ENCODE data around the gene PNMT. TPM values are rescaled to one million over a fixed set of nuclear protein-coding genes. Genes with fewer than 3 reads are reported as not detected.

PNMT gene
- total and polyA plus RNA-seq, 2 of the 13 experiments (the other 11 are each of a cell fraction or from before 2014, with no cell fraction given) = 0.25 TPM; not detected in 1

DNA sequence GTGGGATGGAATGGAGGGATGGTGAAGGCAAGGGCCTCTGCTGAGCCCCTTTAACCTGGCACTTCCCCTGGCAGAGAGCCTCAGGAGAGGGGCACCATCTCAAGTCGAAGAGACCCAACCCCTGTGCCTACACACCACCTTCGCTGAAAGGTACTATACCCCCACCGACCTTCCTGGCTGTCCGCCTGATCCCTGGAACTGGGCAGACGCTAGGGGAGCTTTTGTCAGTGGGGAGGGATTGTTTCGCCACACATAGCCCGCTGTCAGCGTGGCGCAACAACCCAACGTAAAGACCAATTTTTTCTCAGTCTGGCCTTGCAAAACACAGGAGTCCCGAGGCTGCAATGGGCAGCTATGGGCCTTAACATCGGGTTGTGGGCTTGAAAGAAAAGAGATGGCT, 38.4 kb upstream of the PNMT start (continued):
- no peak for TF ChIP-seq ZFP36 (IDR thresholded peaks at IDR 0.05; ENCODE audit: borderline replicate concordance, low read depth, low read length, partially characterized antibody)
- no peak for TF ChIP-seq BCL6 (CRISPR knock-in tag; IDR thresholded peaks at IDR 0.05)
- TF ChIP-seq, protein P1, sequence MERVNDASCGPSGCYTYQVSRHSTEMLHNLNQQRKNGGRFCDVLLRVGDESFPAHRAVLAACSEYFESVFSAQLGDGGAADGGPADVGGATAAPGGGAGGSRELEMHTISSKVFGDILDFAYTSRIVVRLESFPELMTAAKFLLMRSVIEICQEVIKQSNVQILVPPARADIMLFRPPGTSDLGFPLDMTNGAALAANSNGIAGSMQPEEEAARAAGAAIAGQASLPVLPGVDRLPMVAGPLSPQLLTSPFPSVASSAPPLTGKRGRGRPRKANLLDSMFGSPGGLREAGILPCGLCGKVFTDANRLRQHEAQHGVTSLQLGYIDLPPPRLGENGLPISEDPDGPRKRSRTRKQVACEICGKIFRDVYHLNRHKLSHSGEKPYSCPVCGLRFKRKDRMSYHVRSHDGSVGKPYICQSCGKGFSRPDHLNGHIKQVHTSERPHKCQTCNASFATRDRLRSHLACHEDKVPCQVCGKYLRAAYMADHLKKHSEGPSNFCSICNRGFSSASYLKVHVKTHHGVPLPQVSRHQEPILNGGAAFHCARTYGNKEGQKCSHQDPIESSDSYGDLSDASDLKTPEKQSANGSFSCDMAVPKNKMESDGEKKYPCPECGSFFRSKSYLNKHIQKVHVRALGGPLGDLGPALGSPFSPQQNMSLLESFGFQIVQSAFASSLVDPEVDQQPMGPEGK (CRISPR knock-in tag; IDR thresholded peaks at IDR 0.05) = peak; percentile 90
- TF ChIP-seq, protein P2, sequence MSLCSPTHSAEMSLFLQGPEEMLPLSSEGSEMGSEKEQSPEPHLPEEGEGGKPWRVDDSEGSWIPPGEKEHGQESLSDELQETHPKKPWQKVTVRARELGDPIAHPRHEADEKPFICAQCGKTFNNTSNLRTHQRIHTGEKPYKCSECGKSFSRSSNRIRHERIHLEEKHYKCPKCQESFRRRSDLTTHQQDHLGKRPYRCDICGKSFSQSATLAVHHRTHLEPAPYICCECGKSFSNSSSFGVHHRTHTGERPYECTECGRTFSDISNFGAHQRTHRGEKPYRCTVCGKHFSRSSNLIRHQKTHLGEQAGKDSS (CRISPR knock-in tag; IDR thresholded peaks at IDR 0.05; ENCODE audit: borderline replicate concordance, low read depth) = no peak
- TF ChIP-seq CEBPB (IDR thresholded peaks at IDR 0.05; ENCODE audit: borderline replicate concordance, low read depth, low read length) = peak; percentile 97
- no peak for TF ChIP-seq KDM5B (CRISPR knock-in tag; IDR thresholded peaks at IDR 0.05; ENCODE audit: borderline replicate concordance)
- TF ChIP-seq, protein P3, sequence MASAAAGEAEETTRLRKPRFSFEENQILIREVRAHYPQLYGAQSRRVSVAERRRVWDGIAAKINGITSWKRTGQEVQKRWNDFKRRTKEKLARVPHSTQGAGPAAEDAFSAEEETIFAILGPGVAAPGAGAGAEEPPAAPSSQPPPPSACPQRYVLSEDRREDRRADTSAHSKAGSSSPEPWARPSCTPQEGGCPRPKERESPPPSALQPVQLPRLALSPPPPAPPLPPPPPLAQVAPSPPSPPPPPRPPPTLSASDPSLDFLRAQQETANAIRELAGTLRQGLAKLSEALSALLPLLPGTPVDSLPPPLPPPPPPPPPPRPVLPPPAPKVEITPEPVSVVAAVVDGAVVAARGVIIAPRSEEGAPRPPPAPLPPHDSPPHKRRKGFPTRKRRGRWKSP (CRISPR knock-in tag; IDR thresholded peaks at IDR 0.05) = 0 out of 2 replicates have a peak, but pooled peaks have one; percentile 47
- TF ChIP-seq RFX3 (CRISPR knock-in tag; IDR thresholded peaks at IDR 0.05) = no peak
- TF ChIP-seq, protein P4, sequence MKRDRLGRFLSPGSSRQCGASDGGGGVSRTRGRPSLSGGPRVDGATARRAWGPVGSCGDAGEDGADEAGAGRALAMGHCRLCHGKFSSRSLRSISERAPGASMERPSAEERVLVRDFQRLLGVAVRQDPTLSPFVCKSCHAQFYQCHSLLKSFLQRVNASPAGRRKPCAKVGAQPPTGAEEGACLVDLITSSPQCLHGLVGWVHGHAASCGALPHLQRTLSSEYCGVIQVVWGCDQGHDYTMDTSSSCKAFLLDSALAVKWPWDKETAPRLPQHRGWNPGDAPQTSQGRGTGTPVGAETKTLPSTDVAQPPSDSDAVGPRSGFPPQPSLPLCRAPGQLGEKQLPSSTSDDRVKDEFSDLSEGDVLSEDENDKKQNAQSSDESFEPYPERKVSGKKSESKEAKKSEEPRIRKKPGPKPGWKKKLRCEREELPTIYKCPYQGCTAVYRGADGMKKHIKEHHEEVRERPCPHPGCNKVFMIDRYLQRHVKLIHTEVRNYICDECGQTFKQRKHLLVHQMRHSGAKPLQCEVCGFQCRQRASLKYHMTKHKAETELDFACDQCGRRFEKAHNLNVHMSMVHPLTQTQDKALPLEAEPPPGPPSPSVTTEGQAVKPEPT (CRISPR knock-in tag; IDR thresholded peaks at IDR 0.05; ENCODE audit: low read depth) = no peak
- TF ChIP-seq PHF21A (CRISPR knock-in tag; IDR thresholded peaks at IDR 0.05) = no peak
- no peak for TF ChIP-seq GZF1 (CRISPR knock-in tag; IDR thresholded peaks at IDR 0.05)
- TF ChIP-seq, protein P5, sequence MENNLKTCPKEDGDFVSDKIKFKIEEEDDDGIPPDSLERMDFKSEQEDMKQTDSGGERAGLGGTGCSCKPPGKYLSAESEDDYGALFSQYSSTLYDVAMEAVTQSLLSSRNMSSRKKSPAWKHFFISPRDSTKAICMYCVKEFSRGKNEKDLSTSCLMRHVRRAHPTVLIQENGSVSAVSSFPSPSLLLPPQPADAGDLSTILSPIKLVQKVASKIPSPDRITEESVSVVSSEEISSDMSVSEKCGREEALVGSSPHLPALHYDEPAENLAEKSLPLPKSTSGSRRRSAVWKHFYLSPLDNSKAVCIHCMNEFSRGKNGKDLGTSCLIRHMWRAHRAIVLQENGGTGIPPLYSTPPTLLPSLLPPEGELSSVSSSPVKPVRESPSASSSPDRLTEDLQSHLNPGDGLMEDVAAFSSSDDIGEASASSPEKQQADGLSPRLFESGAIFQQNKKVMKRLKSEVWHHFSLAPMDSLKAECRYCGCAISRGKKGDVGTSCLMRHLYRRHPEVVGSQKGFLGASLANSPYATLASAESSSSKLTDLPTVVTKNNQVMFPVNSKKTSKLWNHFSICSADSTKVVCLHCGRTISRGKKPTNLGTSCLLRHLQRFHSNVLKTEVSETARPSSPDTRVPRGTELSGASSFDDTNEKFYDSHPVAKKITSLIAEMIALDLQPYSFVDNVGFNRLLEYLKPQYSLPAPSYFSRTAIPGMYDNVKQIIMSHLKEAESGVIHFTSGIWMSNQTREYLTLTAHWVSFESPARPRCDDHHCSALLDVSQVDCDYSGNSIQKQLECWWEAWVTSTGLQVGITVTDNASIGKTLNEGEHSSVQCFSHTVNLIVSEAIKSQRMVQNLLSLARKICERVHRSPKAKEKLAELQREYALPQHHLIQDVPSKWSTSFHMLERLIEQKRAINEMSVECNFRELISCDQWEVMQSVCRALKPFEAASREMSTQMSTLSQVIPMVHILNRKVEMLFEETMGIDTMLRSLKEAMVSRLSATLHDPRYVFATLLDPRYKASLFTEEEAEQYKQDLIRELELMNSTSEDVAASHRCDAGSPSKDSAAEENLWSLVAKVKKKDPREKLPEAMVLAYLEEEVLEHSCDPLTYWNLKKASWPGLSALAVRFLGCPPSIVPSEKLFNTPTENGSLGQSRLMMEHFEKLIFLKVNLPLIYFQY (CRISPR knock-in tag; IDR thresholded peaks at IDR 0.05; ENCODE audit: borderline replicate concordance) = no peak
- TF ChIP-seq EHMT2 (IDR thresholded peaks at IDR 0.05; ENCODE audit: borderline replicate concordance, low read depth, low read length) = no peak
- TF ChIP-seq PITX1 (CRISPR knock-in tag; IDR thresholded peaks at IDR 0.05) = no peak
- TF ChIP-seq DNMT3B (CRISPR knock-in tag; conservative IDR thresholded peaks at IDR 0.05) = no peak
- TF ChIP-seq ZNF224 (CRISPR knock-in tag; IDR thresholded peaks at IDR 0.05) = no peak
